Measurements from ENCODE around the gene RAD51B.

RAD51B gene

GRCh38 chr14:68513838-68514607 lies 694.4 kb downstream of the RAD51B start:
- no peaks in the 10 kb centered on the region for H3K27me3 ChIP-seq (ENCODE audit: control insufficient read depth, insufficient read depth, low read length)
- H2AFZ ChIP-seq = no peak overlapping the region
- no peak overlapping the region for H3K4me3 ChIP-seq (ENCODE audit: low read depth, low read length)
- no peak overlapping the region for H3K9ac ChIP-seq
- no peaks in the 10 kb centered on the region for H3K79me2 ChIP-seq
- no peaks in the 10 kb centered on the region for H3K9me3 ChIP-seq (ENCODE audit: control insufficient read depth, low read length)
- H3K36me3 ChIP-seq (ENCODE audit: control insufficient read depth, insufficient read depth, low read length) = no peaks in the 10 kb centered on the region
- peak overlapping the region; percentile 34 for H3K4me2 ChIP-seq (ENCODE audit: low read length)
- TF ChIP-seq CTCF (IDR thresholded peaks at IDR 0.05) = no peak
- peaks cover 21% of the 10 kb centered on the region for H3K4me1 ChIP-seq
- H3K27ac ChIP-seq = no peak overlapping the region

- Histone ChIP-seq H3K4me1 (peaks cover 18% of the 10 kb centered on the region), H3K79me2 (no peaks in the 10 kb centered on the region), H3K36me3 (ENCODE audit: control insufficient read depth, insufficient read depth, low read length) (no peaks in the 10 kb centered on the region), H3K9me3 (ENCODE audit: control insufficient read depth, low read length) (no peaks in the 10 kb centered on the region), H3K9ac (no peak overlapping the region), H3K27ac (no peak overlapping the region), H3K4me3 (ENCODE audit: low read depth, low read length) (no peak overlapping the region), H3K27me3 (ENCODE audit: control insufficient read depth, insufficient read depth, low read length) (no peaks in the 10 kb centered on the region), H2AFZ (no peak overlapping the region), H3K4me2 (ENCODE audit: low read length) (peak overlapping the region; percentile 34)
- no peak for TF ChIP-seq CTCF (IDR thresholded peaks at IDR 0.05)
Measured at GRCh38 chr14:68514608-68515194, 695.1 kb downstream of the RAD51B start.

- Histone ChIP-seq H3K4me2 (ENCODE audit: low read length) (no peak overlapping the region), H3K27me3 (ENCODE audit: control insufficient read depth, insufficient read depth, low read length) (no peaks in the 10 kb centered on the region), H3K4me1 (peaks cover 19% of the 10 kb centered on the region), H3K36me3 (ENCODE audit: control insufficient read depth, insufficient read depth, low read length) (no peaks in the 10 kb centered on the region), H2AFZ (no peak overlapping the region), H3K79me2 (no peaks in the 10 kb centered on the region), H3K27ac (no peak overlapping the region), H3K9me3 (ENCODE audit: control insufficient read depth, low read length) (no peaks in the 10 kb centered on the region), H3K9ac (no peak overlapping the region), H3K4me3 (ENCODE audit: low read depth, low read length) (no peak overlapping the region)
- no peak for TF ChIP-seq CTCF (IDR thresholded peaks at IDR 0.05)
Measured at GRCh38 chr14:68516342-68516741, 696.8 kb downstream of the RAD51B start.

GRCh38 chr14:68518166-68518565 lies 698.6 kb downstream of the RAD51B start:
- Histone ChIP-seq H3K36me3 (ENCODE audit: control insufficient read depth, insufficient read depth, low read length) (no peaks in the 10 kb centered on the region), H3K27me3 (ENCODE audit: control insufficient read depth, insufficient read depth, low read length) (no peaks in the 10 kb centered on the region), H3K79me2 (no peaks in the 10 kb centered on the region), H3K27ac (no peak overlapping the region), H3K4me3 (ENCODE audit: low read depth, low read length) (no peak overlapping the region), H2AFZ (no peak overlapping the region), H3K4me2 (ENCODE audit: low read length) (no peak overlapping the region), H3K4me1 (peaks cover 19% of the 10 kb centered on the region), H3K9ac (no peak overlapping the region), H3K9me3 (ENCODE audit: control insufficient read depth, low read length) (no peaks in the 10 kb centered on the region)
- no peak for TF ChIP-seq CTCF (IDR thresholded peaks at IDR 0.05)

All from parathyroid adenoma (tissue), 2 donors.